ENCODE measurements around the gene CERS6.

DNA sequence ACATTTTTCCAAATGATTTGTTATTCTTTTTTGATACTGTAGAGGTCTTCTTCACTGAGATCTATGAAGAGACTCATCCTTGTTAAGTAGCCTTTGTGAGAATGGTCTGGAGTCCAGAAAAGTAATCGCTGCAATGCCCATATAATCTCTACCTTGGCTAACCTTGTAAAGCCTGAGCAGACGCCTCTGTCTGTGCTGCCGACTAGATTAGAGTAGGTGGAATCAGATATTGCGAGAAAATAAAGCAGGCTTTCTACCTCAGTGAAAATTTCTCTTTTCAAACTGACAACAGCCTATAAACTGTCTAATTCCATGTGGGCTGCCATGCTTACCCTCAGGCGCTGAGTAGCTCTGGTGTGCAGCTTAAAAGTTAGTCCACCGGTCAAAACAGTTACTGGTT lies 17.5 kb upstream of the CERS6 start:
- TF ChIP-seq EZH2phosphoT487 (IDR thresholded peaks at IDR 0.05; ENCODE audit: low read depth, severe bottlenecking, unreplicated experiment) (no peak), EZH2 (IDR thresholded peaks at IDR 0.05; ENCODE audit: borderline replicate concordance) (no peak)
- TF ChIP-seq, protein P1, sequence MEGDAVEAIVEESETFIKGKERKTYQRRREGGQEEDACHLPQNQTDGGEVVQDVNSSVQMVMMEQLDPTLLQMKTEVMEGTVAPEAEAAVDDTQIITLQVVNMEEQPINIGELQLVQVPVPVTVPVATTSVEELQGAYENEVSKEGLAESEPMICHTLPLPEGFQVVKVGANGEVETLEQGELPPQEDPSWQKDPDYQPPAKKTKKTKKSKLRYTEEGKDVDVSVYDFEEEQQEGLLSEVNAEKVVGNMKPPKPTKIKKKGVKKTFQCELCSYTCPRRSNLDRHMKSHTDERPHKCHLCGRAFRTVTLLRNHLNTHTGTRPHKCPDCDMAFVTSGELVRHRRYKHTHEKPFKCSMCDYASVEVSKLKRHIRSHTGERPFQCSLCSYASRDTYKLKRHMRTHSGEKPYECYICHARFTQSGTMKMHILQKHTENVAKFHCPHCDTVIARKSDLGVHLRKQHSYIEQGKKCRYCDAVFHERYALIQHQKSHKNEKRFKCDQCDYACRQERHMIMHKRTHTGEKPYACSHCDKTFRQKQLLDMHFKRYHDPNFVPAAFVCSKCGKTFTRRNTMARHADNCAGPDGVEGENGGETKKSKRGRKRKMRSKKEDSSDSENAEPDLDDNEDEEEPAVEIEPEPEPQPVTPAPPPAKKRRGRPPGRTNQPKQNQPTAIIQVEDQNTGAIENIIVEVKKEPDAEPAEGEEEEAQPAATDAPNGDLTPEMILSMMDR (IDR thresholded peaks at IDR 0.05; ENCODE audit: poor library complexity): no peak
